Endothelial cell of umbilical vein (primary cell): ENCODE results near the gene RPS29.

Source experiments
- CTCF ChIP-seq, 2 donors: IDR thresholded peaks; 1 replicate in 1 of 2; 2 replicates in 1 of 2; pipeline ENCODE4 v1.5.1; 2011; ENCODE audit warnings: low read length in 2 of 2, mild to moderate bottlenecking in 2 of 2, moderate library complexity in 2 of 2, control low read depth in 1 of 2, inconsistent platforms in 1 of 2, low read depth in 1 of 2; ENCODE audit not compliant: insufficient read depth in 1 of 2; ENCODE audit errors: extremely low read depth in 1 of 2
- EZH2 ChIP-seq: IDR thresholded peaks from 2 replicates; pipeline ENCODE4 v1.6.1; 2012; ENCODE audit warnings: borderline replicate concordance, low read depth, mild to moderate bottlenecking, moderate library complexity, low read length, inconsistent platforms; ENCODE audit not compliant: severe bottlenecking
- GATA2 ChIP-seq: IDR thresholded peaks from 2 replicates; pipeline ENCODE4 v1.7.0; 2011; ENCODE audit warnings: low read depth, mild to moderate bottlenecking, moderate library complexity, mixed read lengths, low read length; ENCODE audit not compliant: insufficient read length, insufficient read depth
- POLR2A ChIP-seq: IDR thresholded peaks from 2 replicates; pipeline ENCODE4 v1.6.1; 2012; ENCODE audit warnings: low read depth, mild to moderate bottlenecking, control low read depth, low read length

GRCh38 chr14:49614196-49614595 is 28.0 kb upstream of the RPS29 start:
- TF ChIP-seq CTCF (IDR thresholded peaks at IDR 0.05; ENCODE audit: extremely low read depth in 1 of 2, insufficient read depth in 1 of 2, low read depth in 1 of 2, low read length in 2 of 2) (no peak), EZH2 (no peak), GATA2 (no peak), POLR2A (no peak)
